HG03460 (cell line): ENCODE data around the gene ZFP62.
A peak's percentile ranks its signal among the peaks of the same experiment; 100 is the strongest.
"Not testable (repeated sequence)": the region's sequence is repeated elsewhere in the genome, so short reads cannot be mapped to it uniquely, and the experiment has no call there.

ENCODE experiments used
- ATAC-seq: cut with Tn5 transposase; IDR thresholded peaks from one replicate; pipeline ENCODE4 v1.9.1; 2021; ENCODE audit not compliant: unreplicated experiment

Gene ZFP62

DNA sequence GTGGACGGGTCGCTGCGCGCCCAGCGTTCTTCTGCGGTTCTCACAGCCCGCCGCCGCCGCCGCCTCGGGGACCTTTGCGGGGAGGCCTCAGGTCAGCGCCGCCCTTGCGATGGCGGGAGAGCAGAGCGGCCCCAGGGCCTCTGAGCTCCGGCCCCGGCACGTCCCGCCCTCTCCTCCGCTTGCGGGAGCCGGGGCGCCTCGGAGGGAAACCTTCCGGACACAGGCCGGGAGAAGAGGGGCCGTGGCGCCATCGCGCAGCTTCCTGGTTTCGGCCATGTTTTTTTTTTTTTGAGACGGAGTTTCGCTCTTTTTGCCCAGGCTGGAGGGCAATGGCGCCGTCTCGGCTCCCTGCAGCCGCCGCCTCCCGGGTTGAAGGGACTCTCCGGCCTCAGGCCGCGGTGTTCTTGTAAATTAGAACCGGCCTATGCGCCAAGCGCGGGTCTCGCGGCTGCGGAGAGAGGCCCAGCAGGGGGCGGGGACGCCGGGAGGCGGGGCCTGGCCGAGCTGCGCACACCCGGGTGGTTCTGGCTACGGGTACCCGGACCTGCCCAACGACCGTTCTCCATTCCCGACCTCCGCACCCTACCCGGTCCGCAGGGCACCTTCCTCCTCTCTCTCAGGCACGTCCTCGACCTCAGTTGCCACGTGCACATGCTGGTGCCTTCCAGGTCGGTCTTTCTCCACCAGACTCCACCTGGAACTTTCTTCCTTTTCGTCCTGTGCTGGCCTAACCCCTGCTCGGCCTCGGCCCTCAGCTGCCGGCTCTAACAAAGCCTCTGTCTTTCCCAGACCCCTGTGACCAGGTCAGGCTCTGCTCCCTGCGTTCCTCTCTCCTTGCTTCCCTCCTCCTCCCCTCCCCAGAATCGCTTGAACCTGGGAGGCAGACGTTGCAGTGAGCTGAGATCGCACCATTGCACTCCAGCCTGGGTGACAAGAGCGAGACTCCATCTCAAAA lies 29.7 kb downstream of the ZFP62 start:
- ATAC-seq = peak; percentile 68

DNA sequence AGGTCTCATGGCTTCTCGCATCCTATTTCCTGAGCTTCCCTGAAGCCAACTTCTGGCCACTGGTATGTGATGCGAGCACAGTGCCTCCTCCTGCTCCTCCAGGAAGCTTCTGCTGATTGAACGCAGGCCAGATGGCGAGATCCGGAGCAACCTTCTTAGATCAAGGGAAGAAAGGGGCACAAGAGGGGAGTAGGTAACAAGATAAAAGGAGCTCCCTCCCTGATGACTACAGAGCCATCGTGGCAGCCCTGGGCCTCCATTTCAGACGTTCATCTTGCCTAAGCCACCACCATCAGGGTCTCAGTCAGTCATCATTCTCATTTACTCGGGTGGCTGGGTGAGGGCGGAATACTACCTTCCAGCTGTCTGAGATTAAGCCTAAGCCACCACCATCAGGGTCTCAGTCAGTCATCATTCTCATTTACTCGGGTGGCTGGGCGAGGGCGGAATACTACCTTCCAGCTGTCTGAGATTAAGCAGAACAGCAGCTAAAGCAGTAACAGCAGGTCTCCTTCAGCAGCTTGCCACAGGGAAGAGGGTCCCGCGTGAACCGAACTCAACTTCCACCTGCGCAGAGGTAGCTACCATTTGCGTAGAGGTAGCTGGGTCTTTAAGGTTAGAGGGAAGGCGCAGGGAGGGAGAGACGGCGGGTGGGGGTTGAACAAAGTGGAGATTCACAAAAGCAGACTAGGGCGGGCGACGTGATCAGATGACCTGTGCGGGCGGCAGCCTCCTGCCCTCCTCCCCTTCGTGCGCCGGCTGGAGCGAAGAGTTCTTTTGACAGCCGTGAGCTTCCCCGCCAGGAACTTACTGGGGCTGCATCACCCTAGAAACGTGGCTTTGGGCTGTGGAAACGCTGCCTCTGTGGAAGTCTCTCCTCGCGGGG lies 30.6 kb downstream of the ZFP62 start:
- peak; percentile 40 for ATAC-seq

DNA sequence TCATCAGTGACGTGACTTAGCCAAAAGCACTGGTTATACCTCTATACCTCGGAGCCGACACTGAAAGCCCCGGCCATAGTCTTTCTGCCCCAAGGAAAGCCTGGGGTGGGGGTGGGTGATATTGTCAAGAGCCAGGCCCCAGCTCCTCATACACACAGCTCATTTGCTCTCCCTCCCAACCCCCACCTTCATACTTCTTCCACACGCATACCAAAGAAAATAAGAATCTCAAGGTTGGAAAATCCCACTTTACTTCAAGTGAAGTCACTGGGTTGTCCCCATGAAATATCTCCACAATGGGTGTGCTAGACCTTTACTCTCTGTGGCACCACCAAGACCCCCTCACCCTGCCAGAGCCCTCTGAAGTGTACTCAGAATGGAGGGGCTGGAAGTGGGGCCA lies 31.4 kb downstream of the ZFP62 start:
- ATAC-seq = no peak

DNA sequence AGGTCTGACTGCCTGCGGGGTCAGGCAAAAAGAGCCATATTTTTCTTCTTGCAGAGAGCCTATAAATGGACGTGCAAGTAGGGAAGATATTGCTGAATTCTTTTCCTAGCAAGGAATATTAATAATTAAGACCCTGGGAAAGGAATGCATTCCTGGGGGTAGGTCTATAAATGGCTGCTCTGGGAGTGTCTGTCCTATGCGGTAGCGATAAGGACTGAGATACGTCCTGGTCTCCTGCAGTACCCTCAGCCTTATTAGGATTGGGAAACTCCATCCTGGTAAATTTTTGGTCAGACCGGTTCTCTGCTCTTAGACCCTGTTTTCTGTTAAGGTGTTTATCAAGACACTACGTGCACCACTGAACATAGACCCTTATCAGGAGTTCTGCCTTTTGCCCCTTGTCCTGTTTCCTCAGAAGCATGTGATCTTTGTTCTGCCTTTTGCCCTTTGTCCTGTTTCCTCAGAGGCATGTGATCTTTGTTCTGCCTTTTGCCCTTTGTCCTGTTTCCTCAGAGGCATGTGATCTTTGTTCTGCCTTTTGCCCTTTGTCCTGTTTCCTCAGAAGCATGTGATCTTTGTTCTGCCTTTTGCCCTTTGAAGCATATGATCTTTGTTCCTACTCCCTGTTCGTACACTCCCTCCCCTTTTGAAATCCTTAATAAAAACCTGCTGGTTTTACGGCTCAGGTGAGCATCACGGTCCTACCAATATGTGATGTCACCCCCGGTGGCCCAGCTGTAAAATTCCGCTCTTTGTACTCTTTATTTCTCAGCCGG lies 32.1 kb downstream of the ZFP62 start:
- not testable (repeated sequence) for ATAC-seq

DNA sequence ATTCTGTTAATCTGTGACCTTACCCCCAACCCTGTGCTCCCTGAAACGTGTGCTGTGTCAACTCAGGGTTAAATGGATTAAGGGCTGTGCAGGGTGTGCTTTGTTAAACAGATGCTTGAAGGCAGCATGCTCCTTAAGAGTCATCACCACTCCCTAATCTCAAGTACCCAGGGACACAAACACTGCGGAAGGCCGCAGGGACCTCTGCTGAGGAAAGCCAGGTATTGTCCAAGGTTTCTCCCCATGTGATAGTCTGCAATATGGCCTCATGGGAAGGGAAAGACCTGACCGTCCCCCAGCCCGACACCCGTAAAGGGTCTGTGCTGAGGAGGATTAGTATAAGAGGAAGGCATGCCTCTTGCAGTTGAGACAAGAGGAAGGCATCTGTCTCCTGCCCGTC lies 33.7 kb downstream of the ZFP62 start:
- ATAC-seq = not testable (repeated sequence)

DNA sequence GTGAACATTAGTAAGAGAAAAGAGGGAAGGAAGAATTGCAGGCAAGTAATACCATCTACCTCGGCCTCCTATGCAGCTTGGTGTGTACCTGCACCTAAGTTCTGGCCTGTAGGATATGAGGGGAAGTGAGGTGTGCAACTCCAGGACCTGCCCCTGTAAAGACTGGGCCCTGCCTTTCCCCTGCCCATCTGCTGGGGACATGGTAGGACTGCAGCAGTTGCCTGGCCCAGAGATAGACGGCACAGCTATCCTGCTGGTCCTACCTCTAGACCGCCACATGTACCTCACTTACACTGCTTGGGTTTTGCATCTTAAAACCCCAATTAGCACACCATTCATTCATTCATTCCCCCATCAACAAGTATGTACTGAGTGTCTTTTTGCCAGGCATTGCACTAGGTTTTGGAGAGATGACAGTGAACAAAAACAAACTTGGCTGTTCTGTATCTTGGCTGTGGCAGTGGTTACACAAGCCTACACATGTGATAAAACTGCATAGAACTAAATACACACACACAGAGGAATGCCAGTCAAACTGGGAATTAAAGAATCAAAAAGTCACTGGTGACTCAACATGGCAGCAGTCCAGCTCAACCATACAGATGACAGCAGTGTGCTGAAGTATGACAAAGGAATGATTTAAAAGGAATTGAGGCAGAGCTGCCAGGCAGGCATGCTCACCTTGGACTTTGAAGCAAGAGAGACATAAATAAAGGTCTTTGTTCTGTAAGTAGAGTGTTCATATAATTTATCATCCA lies 35.1 kb downstream of the ZFP62 start:
- ATAC-seq = no peak

DNA sequence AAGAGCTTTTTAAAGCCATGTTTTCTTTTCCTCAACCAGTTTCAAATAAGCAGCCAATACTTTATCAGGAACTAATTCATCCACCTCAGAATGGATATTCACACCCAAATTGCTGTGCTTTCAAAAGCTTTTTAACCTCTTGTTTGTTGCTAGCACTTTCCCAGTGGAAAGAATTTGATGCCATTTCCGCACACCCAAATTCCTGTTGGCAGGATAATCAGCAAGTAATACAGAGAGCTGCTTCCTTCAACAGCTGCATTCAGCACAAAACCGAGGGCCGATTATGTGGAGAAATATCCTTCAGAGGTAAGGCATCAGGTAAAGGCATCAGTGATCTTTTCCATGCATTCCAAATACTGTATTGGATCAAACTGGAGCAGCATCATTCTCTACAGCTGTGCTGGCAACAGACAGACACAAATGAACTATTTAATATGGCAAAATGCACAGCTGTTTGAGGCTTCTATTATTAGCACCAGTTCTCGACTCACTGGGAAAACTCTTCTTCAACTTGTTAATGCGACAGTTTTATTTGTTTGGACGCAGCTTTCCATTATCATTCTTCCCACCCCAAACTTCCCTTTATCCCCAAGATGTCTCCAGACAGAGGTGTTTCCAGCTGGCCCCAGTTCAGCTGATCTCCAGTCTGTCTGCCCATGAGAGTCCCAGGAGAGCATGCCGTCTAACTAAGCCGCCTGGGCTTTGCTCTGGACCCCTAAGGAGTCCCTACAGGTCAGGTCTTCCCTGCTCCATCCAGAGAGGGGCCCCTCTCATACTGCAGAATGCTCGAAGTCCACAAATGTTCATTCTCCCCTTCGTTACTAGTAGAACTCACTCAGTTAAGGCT lies 36.2 kb downstream of the ZFP62 start:
- ATAC-seq = no peak

DNA sequence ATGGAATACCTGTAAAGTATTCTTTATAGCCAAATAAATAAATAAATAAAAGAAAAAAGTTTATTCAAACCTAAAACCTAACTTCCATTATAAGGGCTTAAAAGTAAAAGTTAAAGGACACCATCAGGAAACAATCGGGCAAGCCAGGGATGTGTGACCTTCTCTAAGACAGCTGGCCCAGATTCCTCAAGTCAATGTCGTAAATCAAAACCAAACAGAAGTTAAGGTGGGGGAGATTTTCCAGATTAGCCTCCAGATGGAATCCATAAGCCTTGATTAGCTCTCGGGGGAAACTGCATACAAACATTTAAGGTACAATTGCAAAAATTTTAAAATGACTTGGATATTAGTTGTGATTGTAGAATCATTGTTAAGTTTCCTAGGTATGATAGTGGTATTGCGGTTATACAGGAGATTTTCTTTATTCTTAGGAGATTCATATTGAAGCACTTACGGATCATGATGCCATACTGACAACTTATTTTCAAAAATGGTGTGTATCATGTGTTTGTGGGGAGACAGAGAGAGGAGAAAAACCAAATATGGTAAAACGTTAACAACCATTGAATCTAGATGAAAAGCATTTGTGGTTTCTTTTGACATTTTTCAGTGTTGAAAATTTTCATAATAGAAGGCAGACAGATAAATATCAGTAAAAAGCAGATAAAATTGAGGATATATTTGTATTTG lies 37.0 kb downstream of the ZFP62 start:
- no peak for ATAC-seq

DNA sequence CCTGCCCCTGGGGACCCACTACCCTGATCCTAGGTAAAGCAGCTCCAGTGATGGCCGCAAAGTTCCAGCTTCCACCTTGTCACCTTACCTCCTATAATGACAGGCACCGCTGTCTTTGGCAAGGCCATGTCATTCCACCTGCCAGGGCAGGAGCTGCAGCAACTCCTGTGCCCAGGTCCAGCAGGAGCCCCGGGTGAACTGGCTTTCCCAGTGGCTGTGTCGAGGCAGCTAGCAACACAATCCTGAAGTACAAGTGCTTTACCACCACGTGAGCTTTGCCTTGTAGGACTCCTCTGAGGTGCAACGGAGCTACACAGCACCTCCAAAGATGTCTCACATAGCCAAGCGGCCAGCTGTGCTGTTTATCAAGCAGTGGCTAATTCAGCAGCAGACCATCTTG lies 37.7 kb downstream of the ZFP62 start:
- no peak for ATAC-seq

DNA sequence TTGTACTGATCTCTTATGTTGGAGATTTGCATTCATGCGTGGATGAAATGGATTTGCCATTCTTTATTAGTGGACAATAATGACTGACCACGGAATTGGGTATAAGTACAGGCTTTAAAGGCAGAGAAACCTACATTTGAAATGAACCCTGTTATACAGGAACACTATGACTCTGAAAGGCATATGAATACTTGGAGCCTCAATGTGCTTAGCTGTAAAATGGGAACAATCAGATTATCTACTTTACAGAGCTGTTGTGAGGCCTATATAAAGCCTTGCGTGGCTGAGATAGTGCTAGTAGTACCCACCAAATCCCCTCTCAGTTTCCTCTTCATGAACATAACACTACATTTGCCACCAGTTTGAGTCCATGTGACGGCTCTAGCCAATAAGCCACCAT lies 39.5 kb downstream of the ZFP62 start:
- ATAC-seq = no peak

DNA sequence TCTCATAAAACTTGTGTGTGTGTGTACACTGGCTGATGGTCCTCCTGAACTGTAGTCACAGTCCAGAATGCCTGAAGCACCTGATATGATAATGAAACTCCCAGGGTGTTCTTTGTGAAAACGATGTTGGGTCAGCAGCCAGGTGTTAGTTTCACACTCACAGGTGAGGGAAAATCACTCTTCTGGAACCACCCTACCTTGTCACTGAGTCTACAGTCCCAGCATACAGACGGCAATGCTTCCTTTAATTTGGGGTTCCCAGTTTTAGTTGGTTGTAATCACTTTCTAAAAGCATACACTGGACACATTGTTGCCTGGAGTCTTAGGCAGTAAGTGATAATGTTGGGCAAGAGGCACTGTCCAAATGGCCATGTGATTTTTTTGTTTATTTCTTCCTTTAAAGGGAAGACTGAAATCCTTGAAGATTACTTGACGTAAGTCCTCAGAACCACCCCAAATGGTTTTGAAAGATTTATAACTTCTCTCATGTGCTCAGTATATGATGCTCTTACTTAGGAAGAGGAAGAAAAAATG lies 40.2 kb downstream of the ZFP62 start:
- ATAC-seq = peak; percentile 51

DNA sequence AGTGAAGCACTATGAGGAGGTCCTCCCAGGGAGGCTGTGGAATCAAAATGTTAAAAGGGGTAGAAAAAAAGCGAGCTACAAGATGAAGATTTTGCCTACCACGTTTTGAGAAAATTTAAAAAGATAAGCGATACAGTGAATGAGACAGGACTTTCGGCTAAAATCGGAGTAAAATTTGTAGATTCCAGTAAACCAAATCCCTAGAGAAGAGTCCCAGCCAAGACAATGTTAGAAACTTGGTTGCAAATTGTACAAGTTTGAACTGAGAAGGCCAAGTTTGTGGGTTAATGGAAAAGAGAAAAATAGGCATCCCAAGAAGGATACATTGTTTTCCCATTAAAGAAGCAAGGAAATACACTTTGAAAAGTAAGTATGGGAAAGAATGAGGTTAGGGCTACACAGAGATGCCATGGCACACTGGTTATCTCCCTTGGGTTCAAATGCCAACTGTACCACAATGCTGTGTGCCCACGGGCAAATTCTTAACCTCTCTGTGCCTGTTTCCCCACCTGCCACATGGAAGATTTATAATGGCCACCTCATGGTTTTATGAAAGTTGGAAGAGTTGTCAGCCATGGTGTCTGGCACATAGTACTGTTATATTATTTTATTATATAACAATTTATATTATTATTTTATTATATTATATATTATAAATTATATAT lies 42.3 kb downstream of the ZFP62 start:
- no peak for ATAC-seq

DNA sequence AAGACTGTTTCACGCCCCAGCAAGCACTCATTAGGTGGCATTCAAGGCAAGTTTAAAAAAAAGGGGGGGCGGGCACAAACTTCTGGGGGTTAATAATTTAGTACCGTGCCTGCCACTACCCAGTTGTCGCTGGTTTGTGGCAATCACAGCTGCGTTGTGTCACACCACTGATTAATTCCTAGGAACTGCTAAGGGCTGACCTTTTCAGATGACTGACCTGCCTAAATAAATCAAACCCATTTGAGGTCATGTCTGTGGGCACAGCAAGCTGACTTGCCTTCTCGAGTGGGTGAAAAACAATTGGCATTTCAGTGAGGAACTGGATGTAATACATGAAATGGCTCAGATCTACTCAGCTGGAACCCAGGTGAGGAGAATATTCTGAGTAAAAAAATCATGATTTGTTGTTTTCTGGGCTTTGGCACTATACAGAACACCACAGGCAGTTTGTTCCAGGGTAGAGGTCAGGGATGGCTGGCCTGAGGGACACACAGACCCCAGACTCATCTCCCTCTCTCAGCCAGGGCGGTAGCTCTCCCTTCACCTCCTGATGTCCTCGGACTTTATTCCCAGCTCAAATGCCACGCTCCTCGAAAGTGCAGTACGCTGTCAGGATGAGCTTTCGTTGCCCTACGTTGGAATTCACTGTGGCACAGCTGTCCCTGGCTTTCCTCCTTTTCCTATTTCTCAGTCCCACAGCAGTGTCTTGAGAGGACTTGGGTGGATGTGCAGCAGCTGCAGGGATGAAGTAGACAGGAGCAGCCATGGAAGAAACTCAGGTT lies 43.0 kb downstream of the ZFP62 start:
- ATAC-seq = no peak

DNA sequence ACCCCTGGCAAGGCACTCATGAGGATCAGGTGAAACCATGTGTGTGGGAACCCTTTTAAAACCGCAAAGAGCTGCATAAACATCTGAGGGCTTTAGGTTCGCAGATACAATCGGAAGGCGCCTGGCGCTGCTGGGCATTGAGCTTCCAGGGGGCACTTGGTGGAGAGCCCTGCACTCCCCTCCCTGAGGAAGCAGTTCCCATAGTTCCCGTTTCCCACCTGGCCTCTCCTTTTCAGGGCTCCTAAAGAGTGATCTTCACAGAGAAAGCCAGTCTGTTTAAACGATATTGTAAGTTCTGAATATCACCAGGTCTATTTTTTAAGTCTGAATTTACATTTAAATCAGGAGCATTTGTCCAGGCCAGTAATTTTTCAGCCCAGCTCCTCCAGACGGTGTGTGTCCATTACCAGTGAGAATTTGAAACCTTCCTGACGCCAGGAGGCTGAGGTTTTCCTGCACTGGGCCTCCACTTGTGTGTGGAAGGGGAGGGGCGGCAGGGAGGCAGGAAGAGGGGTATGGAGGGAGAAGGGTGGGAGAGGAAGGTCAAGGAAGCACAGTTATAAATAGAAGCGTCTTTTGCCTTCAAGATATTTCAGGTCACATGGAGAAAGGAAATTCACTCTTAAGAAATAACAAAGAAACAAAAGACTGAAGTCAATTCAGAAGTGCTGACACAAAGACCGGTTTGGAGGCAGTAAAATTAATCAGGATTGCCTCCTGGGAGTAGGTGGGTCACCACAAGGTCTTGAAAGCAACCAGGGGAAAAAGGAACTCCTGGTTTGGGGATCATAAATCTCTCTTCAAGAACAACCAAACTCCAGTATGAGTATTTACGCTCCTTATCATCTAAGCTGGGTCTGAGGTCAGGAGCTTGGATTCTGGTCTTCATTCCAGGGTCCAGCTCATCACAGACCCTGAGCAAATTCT lies 44.2 kb downstream of the ZFP62 start:
- no peak for ATAC-seq

DNA sequence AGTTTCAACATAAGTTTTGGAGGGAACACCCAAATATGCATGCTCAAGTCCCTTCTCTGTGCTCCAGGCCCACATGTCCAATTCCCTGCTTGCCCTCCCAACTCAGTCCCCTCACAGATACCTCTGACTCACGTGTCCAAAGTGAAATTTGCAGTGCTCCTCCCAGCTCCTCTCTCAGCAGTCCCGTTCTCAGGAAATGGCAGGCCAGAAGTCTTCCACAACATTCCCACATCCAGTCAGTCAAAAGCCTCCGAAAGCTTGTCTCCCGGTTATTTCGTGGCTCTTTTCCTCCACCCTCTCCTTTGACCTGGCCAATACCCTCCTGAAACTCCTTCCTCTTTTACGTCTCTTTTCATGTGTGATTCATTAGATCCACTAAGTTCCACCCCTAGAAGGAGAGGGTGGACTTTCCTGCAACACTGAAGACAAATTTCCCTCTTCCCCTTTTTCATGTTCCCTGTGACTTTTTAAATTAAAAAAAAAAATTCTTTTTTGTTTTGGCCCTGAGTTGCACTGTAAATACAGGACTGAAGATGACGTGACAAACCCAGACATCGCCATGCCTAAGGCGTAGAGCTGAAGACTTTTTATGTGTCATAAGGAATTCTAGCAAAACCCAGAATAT lies 45.7 kb downstream of the ZFP62 start:
- ATAC-seq = no peak

DNA sequence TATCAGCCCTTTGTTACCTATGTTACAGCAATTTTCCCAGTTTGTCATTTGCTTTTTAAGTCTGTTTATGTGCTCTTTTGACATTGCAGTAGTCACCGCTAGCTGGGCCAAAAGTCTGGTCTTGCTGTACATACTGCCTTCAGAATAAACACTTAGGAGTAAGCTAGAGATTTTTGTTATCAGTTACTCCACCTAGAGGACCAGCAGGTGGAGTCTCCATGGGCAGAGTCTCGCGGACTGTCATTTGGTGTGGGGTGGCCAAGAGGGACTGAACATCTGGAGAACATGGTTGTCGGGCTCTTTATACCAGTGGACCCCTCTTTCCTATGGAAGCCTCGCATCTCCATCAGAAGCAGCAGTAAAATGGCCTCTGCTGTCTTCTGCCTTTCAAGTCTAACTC lies 47.7 kb downstream of the ZFP62 start:
- ATAC-seq = no peak
